ACHN (cell line): ENCODE measurements around the gene DDX1.

Source experiments
- DNase-seq: peaks from one replicate; pipeline ENCODE4 v3.0.0-alpha.2; 2015
- in situ Hi-C: cut with HindIII; loops from 2 replicates; pipeline ENCODE4 v1.10.0; 2017; ENCODE audit warnings: low sequenced_read_pairs, low pct_ligation_motif_present, low pct_unique_long_range_greater_than_20kb

Gene DDX1

GRCh38 chr2:15634846-15635490 is 43.3 kb downstream of the DDX1 start:
- in situ Hi-C loops, result loop anchor here (25.0 kb wide), 1 partner anchor 102 kb away; no protein-coding TSS in a partner anchor
- no peak for DNase-seq

- in situ Hi-C loops, result loop anchor here (25.0 kb wide), 1 partner anchor 100 kb away; no protein-coding TSS in a partner anchor
- DNase-seq, result peak; percentile 77
Measured at GRCh38 chr2:15636972-15637785, 45.5 kb downstream of the DDX1 start.

GRCh38 chr2:15638720-15639119 is 47.1 kb downstream of the DDX1 start:
- DNase-seq, result no peak
- in situ Hi-C loops, result loop anchor here (25.0 kb wide), 1 partner anchor 99 kb away; no protein-coding TSS in a partner anchor

DNA sequence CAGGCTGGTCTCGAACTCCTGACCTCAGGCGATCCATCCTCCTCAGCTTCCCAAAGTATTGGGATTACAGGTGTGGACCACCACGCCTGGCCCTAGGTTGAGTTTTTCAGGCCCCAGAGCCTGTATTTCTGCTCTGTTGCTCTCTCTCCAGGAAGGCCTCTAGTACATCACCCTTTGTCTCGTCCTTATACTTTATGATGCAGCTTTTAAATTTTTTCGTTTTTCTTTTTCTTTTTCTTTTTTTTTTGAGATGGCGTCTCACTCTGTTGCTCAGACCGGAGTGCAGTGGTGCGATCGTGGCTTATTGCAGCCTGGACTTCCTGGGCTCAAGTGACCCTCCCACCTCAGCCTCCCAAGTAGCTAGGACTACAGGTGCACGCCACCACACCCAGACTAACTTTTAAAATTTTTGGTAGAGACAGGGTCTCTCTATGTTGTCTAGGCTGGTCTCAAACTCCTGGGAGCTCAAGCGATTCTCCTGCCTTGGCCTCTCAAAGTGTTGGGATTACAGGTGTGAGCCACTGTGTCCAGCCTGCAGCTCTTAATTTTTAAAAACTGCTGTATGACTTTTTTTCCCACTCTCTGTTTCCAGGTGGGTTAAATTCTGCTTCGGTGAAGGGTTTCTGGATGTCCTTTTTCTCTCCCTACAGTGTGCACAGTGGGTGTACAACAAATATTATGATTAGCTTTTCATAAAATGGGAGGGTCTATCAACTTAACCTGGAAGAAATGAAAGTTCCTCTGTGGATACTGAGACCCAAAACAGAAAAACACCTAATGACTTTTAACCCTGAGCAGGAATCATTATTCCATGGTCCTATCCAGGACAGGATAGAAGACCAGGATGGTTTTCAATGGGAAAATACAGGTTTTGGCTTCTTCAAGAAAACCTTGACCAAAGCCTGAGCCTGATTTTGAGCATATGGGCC is 47.9 kb downstream of the DDX1 start:
- in situ Hi-C loops, result loop anchor here (25.0 kb wide), 1 partner anchor 98 kb away; no protein-coding TSS in a partner anchor

DNA sequence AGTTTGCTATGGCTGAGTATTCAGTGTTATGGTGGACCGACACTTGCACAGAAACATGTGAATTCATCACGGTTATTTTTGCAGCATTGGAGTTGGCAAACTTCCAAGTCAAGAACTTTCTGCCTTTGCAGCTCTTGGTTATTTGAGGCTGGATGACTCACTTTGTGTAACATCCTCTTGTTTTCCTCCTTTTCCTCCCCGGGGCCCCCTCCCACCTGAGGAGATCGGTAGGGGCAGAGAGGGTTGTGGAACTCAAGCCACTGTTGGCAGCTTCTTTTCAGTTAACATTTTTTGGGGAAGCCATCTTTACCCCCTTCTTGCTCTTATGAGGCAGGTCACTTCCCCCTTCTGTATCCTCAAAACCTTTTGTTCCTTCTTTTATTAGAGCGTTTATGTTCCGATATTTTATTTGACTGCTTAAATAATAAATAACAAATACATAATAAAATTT is 48.6 kb downstream of the DDX1 start:
- in situ Hi-C loops, result loop anchor here (25.0 kb wide), 1 partner anchor 97 kb away; no protein-coding TSS in a partner anchor
- DNase-seq, result peak; percentile 11

More for the DNA sequence above, 47.9 kb downstream of the DDX1 start:
- DNase-seq, result no peak

DNA sequence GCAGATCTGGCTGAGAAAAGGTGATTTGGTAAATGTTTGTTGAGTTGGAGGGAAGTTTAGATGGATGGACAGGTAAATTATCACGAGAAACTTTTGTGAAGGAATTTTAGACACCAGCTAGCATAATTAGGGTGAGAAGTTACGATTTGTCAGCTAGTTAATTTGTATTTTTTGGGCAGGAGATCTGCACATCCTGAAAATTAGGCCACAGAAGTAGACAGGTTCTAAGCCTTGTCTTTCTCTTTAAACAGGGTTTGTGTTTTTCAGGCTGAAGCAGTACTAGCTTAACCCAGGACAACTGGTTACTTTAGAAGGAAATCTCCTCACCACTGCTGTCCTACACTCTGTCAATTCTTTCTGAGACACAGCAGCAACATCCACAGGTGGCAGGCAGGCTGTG is 49.1 kb downstream of the DDX1 start:
- no peak for DNase-seq
- in situ Hi-C loops, result loop anchor here (25.0 kb wide), 1 partner anchor 97 kb away; no protein-coding TSS in a partner anchor

DNA sequence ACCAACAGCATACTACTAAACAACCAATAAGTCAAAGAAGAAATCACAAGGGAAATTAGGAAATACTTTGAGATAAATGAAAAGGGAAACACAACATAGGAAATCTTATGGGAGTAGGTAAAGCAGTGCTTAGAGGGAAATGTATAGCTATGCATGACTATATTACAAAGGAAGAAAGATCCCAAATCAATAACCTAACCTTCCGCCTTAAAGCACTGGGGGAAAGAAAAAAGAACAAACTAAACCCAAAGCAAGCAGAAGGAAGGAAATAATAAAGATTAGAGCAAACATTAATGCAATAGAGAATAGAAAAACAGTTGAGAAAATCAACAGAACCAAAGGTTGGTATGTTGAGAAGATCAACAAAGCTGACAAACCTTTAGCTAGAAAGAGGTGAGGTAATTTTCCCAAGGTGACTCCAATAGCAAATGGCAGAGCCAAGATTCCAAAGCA is 49.9 kb downstream of the DDX1 start:
- no peak for DNase-seq
- in situ Hi-C loops, result loop anchor here (25.0 kb wide), 1 partner anchor 96 kb away; no protein-coding TSS in a partner anchor

DNA sequence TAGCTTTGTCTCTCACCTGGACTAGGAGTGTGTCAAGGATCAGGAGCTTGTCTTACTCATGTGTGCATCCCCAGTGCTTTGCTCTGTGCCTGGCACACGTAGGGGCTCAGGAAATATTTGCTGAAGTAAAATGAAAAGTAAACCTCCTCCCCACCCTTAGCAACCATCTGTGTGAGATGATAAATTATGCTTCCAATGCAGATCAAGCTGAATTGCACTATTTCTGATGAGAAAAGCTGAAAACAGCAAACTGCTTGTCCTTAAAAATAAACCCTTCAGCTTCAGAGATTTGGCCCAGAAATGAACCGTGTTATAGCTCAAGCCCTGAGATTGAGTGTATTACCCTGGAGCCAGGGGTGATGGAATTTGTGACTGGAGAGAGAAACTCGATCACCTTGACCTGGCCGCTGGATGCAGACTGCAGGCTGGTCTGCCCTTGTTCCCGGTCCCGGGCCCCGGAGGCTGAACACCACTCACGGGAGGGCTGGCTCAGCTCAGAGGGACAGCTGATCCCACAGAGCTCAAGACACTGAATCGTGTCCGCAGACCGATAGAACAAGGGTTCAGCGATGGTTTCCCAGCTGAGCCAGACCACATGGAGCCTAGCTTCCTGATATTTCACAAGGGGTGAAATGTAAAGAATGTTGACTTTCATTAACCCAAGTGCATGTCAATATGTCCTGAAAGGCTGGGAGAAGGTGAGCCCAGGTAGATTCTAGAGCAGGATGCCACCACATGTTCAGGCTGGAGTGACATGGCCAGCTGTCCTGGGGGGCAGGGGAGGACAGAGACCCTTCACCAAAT is 50.5 kb downstream of the DDX1 start:
- in situ Hi-C loops, result loop anchor here (25.0 kb wide), 1 partner anchor 95 kb away; no protein-coding TSS in a partner anchor
- no peak for DNase-seq

DNA sequence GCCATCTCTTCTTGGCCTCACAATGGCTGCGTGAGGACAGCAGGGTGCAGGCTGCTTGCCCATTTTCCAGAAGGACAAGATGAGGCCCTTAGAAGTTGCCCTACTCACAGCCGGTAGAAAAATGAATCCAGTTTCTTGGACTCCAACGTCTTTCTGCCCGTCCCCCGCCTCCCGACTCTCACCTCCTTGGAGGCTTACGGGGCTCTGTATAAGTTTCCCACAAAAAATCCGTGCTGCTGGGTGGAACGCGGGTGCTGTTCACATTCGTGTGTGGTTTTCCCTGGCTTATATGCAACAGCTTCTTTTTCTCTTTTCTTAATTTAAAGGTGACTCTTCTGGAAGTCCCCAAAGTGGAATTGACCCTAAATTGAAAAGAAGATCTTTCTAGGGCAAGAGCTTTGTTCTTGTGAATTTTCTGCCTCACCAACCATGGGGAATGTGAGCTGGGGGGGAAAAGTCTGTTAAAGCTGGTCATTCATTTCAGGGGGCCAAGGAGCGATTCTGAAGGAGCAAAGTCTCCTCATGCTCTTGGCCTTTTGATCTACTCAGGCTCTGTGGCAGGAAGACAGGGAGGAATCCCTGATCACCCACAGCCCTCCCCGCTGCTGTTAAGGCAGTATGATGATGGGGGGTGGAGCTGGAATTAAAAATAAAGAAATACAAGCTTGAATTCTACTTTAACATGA is 51.3 kb downstream of the DDX1 start:
- peak; percentile 34 for DNase-seq
- in situ Hi-C loops, result loop anchor here (25.0 kb wide), 1 partner anchor 94 kb away; no protein-coding TSS in a partner anchor

DNA sequence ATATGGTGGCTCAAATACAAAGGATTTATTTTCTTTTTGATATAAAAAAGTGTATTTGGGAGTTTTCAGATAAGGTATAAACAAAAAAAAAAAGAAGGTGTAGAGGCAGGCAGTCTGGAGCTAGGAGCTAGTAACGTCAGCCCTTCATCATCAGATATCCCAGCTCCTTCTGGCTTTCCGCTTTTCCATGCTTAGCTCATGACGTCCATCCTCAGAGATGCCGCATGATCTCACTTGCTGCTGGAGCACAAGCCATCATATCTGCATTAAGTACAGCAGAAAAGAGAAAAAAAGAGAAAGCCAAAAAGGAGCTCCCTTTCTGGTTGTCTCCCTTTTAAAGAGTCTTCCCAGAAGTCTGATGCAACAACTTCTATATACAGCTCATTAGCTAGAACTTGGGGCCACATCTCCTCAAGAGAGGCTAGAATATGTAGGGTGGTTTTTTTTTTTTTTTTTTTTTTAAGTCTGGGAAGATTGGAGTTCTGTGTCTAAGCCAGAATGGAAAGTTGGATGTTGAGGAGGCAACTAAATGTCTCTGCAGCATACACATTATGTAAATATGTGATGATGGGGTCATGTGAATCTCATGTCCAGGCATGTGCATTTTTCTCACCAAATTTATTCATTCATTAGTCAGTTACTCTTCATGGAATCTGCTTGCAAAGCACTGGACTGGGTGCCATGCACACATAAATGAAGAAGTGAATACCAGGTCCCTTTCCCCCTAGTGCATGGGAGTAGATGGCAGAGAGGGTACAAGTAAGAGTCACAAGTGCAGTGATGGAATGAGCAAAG is 52.3 kb downstream of the DDX1 start:
- no peak for DNase-seq
- in situ Hi-C loops, result loop anchor here (25.0 kb wide), 1 partner anchor 93 kb away; no protein-coding TSS in a partner anchor

GRCh38 chr2:15645300-15645699 is 53.6 kb downstream of the DDX1 start:
- in situ Hi-C loops, result loop anchor here (25.0 kb wide), 1 partner anchor 92 kb away; no protein-coding TSS in a partner anchor
- DNase-seq, result no peak

DNA sequence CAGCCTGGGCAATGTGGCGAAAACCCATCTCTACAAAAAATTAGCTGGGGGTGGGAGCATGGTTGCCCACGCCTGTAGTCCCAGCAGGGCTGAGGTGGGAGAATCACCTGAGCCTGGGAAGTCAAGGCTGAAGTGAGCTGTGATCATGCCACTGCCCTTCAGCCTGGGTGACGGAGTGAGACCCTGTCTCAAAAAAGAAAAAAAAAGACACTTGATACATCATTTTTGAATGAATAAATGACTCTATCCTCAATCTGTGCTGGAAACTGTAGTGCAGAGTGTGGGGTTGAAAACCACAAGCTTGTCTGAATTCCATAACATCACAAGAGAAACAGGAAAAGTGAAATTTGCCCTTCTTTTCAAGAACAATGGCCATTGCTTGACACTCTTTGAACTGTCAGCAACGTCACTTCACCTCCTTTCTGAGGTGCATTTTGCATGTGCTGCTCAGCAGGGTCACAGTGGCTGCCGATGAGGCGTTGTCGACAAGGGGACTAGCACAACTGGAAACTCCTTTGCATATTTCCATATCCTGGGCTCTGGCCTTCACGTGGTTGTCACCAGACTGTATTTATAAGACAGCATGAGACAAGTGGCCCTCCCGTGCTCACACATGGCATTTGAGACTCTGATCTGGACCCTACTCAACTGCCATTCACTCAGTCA is 54.2 kb downstream of the DDX1 start:
- DNase-seq, result no peak
- in situ Hi-C loops, result loop anchor here (25.0 kb wide), 1 partner anchor 91 kb away; no protein-coding TSS in a partner anchor

DNA sequence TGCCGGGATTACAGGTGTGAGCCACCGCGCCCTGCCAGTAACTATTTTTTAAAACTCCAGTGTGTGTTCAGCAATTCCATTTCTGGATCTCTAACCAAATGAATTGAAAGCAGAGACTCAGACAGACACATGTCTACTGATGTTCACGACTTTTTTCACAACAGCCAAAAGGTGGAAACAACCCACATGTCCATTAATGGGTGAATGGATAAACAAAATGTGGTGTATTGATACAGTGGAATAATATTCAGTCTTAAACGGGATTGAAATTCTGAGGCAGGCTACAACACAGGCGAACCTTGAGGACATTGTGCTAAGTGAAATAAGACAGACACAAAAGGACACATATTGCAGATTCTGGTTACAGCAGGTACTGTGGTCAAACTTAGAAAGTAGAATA is 55.0 kb downstream of the DDX1 start:
- DNase-seq, result no peak
- in situ Hi-C loops, result loop anchor here (25.0 kb wide), 1 partner anchor 91 kb away; no protein-coding TSS in a partner anchor

- in situ Hi-C loops, result loop anchor here (25.0 kb wide), 1 partner anchor 89 kb away; no protein-coding TSS in a partner anchor
Measured at GRCh38 chr2:15647622-15648590, 56.2 kb downstream of the DDX1 start.

More at GRCh38 chr2:15647622-15648590, 56.2 kb downstream of the DDX1 start:
- DNase-seq, result no peak
